ENCODE measurements around the gene SPAG9. TPM values are rescaled to one million over a fixed set of nuclear protein-coding genes. Genes with fewer than 3 reads are reported as not detected.

Gene SPAG9
- total RNA-seq, 1 experiment from 2014 or later = 54.3 TPM

DNA sequence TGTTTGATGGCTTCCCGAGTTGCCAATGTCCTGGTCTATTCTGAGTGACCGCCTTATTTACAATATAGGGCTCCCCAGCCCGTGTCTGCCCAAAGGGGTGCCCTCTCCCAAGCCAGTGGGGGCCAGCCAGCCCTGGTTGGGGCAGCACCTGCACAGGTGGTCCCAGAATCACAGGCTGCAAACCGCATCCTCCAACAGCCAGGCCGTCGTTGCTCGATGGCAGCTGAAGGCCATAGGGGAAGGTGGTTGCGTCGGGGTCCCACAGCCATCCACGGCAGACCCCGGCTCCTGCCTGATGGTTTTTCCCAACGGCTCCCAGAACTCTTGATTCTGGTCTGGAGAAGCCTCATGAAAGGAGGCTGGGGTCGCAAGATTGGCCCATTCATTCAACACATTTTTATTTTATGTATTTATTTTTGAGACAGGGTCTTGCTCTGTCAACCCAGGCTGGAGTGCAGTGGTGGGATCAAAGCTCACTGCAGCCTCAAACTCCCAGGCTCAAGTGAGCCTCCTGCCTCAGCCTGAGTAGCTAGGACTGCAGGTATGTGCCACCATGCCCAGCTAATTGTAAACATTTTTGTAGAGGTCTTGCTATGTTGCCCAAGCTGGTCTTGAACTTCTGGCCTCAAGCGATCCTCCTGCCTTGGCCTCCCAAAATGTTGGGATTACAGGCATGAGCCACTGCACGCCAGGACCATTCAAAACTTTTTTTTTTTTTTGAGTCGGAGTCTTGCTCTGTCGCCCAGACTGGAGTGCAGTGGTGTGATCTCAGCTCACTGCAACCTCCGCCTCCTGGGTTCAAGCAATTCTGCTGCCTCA is 175.6 kb downstream of the SPAG9 start:
- Mint-ChIP-seq H3K4me1 (peaks cover 40 to 44% of the 10 kb centered on the region in 2 experiments), H3K27ac (no peak overlapping the region), H3K36me3 (ENCODE audit: insufficient read depth in 1 of 3, low read depth in 3 of 3) (no peaks in the 10 kb centered on the region), H3K27me3 (ENCODE audit: low read depth) (peaks cover 32% of the 10 kb centered on the region), H3K4me3 (peak overlapping the region in 1 of 2 experiments; percentile 36; a peak in 3 of 5 replicates), H3K9me3 (no peaks in the 10 kb centered on the region)
- Histone ChIP-seq H3K18ac (ENCODE audit: insufficient read length, low read depth, low read length) (no peak overlapping the region), H3K79me2 (ENCODE audit: insufficient read depth, low read length) (no peaks in the 10 kb centered on the region), H3K27ac (ENCODE audit: insufficient read length, low read depth, low read length) (no peak overlapping the region), H3K79me1 (ENCODE audit: insufficient read depth, low read depth, low read length, poor library complexity, severe bottlenecking) (no peaks in the 10 kb centered on the region), H2BK15ac (ENCODE audit: low read depth, low read length) (no peak overlapping the region), H4K5ac (ENCODE audit: insufficient read length, low read depth, low read length) (no peak overlapping the region), H3K9ac (ENCODE audit: extremely low read depth, insufficient read length, low read length) (no peak overlapping the region), H2AFZ (ENCODE audit: low read length) (no peak overlapping the region), H4K20me1 (ENCODE audit: control insufficient read depth, insufficient read depth, insufficient read length) (no peaks in the 10 kb centered on the region), H2BK12ac (ENCODE audit: insufficient read length, low read depth, low read length) (no peak overlapping the region), H3K4me1 (ENCODE audit: insufficient read depth, low read length) (no peaks in the 10 kb centered on the region), H3T11ph (ENCODE audit: low read length) (no peak overlapping the region), H2AK5ac (ENCODE audit: insufficient read length, low read length) (no peak overlapping the region), H4K8ac (replicated peaks; ENCODE audit: insufficient read length, low read depth, low read length) (no peak overlapping the region), H2BK120ac (ENCODE audit: low read depth, low read length, poor library complexity, severe bottlenecking) (no peak overlapping the region), H3K4ac (ENCODE audit: low read depth, low read length) (no peak overlapping the region), H3K27me3 (ENCODE audit: insufficient read depth, low read length) (no peaks in the 10 kb centered on the region; the same call in 1 of the 2 replicates), H3K14ac (ENCODE audit: insufficient read depth, low read length) (no peak overlapping the region), H3K4me2 (ENCODE audit: insufficient read depth, insufficient read length, low read length) (no peak overlapping the region), H2BK5ac (ENCODE audit: insufficient read length, low read length) (no peak overlapping the region), H3K56ac (ENCODE audit: insufficient read length, low read depth, low read length) (no peak overlapping the region), H3K23me2 (ENCODE audit: insufficient read length, low read depth, low read length, poor library complexity, severe bottlenecking) (no peaks in the 10 kb centered on the region), H3K23ac (ENCODE audit: insufficient read length, low read depth, low read length) (no peak overlapping the region), H4K91ac (ENCODE audit: insufficient read length, low read depth, low read length) (no peak overlapping the region), H3K9me3 (ENCODE audit: control insufficient read depth, low read depth, low read length) (no peaks in the 10 kb centered on the region), H2BK20ac (ENCODE audit: low read depth, low read length, poor library complexity, severe bottlenecking) (no peak overlapping the region)
- no peak for DNase-seq
- TF ChIP-seq, protein P1, sequence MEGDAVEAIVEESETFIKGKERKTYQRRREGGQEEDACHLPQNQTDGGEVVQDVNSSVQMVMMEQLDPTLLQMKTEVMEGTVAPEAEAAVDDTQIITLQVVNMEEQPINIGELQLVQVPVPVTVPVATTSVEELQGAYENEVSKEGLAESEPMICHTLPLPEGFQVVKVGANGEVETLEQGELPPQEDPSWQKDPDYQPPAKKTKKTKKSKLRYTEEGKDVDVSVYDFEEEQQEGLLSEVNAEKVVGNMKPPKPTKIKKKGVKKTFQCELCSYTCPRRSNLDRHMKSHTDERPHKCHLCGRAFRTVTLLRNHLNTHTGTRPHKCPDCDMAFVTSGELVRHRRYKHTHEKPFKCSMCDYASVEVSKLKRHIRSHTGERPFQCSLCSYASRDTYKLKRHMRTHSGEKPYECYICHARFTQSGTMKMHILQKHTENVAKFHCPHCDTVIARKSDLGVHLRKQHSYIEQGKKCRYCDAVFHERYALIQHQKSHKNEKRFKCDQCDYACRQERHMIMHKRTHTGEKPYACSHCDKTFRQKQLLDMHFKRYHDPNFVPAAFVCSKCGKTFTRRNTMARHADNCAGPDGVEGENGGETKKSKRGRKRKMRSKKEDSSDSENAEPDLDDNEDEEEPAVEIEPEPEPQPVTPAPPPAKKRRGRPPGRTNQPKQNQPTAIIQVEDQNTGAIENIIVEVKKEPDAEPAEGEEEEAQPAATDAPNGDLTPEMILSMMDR (conservative IDR thresholded peaks at IDR 0.05) = no peak
- WGBS (ENCODE audit: extremely low coverage, insufficient read length, low lambda C conversion rate) = no CpG with 5 or more reads among the region's 18 CpGs

Data from H9 (cell line).